Measurements from ENCODE around the gene ORAI3. TPM values are rescaled to one million over a fixed set of nuclear protein-coding genes. Genes with fewer than 3 reads are reported as not detected.
A peak's percentile ranks its signal among the peaks of the same experiment; 100 is the strongest.

The ORAI3 gene
- total RNA-seq, 1 donor from 2014 or later: 51.4 TPM

DNA sequence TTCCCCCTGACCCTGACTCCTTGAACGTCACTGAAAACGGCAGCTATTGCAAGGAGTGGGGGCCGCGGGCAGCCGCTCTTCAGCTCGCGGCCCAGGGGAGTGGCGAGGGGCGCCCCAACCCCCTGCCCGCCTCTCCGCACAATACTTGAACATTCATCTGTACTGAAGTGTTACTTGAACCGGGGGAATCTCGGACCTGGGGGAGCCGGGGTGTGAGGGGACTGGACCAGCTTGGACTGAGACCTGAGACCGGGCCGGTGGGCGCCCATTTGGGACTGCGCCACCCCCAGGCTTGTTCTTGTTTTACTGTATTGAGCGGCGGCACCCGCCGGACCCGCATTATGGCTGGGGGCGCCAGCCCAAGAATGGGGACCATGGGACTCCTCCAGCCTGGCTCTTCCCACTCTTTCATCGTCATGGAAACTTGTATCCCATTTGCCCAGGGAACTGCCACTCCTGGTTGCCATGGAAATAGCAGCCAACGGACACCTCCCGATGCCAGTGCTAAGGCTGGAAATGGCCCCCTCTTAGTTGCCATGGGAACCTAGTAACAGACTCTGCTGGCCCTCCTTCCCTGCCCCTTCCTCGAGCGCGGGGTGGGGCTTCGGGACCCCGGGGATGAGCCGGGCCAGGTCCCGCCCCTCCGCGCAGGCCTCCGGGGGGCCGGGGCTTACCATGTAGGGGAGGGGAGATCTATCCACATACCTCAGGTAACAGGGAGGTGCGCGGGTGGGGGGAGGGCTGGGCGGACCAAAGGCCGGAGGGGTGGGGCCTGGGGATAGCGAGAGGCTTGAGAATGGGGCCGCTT lies 805 bp upstream of the ORAI3 start:
- peak; percentile 98 for DNase-seq (ENCODE audit: low read depth)

DNA sequence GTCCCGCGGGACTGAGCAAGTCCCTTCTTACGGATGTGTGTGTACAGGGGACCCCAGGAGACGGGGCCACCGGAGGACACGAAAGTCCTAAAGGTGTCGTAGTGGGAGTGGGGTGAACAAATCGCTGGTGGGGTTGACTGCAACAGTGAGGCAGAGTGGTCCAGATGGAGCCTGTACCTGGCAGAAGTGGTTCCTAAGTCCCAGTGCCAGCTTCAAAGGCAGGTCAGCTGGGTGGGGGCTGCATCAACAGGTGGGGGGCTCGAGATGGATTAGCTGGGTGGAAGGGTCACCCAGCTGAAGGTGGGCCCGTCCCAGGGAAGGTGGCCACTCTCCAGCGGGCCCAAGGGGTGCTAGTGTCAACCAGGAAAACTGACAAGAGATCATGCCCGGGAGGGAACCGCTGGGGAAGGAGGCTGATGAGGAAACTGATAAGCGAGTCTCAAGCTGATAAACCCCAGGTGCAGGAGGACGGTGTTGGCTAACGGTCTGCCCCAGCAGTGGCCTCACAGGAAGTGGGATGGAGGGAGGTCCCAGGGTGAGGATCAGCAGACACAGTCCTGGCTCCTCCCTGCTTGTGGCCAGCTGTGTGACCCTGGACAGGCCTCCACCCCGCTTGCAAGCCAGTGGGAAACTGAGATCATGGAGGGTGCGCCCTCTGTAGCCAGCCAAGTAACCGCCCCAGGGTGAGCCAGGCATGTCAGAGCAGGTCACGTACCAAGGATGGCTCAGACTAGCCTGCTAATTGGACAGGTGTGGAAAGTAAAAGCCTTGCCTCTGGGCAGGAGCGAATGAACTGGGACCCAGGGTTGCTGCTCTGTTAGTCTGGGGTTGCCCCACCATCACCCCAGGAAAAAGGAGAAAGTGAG lies 1.0 kb downstream of the ORAI3 start:
- peak; percentile 91 for DNase-seq (ENCODE audit: low read depth)

DNA sequence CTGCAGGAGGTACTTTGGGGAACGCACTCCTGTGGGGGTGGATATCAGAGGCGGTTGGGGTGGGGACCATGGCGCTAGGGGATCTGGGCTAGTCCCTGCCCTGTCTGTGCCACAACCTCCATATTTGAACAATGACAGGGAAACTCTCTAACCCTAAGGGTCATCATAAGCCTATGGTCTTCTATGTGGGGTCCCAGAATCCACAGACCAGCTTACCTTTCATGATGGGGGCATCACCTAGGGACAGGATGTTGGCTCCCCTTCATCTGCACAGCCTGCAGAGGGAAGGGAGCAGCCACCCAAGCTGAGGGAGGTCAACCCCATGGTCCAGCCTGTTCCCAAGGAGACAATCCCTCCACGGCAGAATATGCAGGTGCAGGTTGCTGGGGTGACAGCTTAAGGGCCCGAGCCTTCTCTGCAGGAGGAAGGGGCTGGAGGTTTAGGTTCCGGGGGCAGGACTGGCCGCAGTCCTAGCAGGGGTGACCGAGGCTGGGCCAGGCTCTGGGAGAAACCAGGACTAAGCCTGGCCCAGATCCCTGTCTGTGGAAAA lies 1.7 kb downstream of the ORAI3 start:
- DNase-seq (ENCODE audit: low read depth): no peak

DNA sequence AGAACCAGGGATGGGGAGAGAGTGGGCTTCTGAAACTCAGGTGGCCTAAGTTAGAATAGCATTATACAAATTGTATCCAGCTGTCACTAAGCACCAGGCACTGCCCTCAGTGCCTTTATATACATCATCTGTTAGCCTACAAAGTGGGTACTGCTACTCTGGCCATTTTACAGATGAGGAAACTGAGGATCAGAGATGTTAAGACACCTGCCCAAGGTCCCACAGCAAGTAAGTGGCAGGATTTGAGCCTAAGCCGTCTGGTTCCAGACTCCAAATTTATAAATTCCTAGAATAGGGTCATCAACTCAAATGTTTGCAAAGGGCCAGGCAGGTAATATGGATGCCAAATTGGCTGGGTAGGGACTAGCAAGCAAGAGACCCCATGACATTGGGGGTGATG lies 2.3 kb downstream of the ORAI3 start:
- DNase-seq (ENCODE audit: low read depth): no peak

DNA sequence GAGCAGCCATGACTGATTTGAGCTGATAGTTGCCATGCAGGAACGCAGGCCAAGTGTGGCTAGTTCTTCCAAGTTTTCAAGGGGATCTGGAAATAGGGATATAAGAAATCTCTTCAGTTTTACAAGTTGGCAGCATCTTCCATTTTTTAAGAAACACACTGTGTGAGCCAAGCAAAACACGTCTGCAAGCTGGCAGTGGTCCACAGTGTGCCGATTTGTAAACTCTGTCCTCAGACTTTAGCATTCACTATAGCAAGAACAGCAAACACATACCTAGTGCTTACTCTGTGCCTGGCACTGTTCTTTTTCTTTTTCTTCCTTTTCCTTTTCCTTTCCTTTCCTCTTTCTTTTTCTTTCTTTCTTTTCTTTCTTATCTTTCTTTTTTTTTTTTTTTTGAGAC lies 2.9 kb downstream of the ORAI3 start:
- DNase-seq (ENCODE audit: low read depth): no peak

DNA sequence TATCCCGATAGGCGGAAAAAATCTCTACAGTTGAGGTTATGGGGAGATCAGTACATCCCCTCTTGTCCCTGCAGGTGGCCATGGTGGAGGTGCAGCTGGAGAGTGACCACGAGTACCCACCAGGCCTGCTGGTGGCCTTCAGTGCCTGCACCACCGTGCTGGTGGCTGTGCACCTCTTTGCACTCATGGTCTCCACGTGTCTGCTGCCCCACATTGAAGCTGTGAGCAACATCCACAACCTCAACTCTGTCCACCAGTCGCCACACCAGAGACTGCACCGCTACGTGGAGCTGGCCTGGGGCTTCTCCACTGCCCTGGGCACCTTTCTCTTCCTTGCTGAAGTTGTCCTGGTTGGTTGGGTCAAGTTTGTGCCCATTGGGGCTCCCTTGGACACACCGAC lies 4.2 kb downstream of the ORAI3 start:
- DNase-seq (ENCODE audit: low read depth): no peak

DNA sequence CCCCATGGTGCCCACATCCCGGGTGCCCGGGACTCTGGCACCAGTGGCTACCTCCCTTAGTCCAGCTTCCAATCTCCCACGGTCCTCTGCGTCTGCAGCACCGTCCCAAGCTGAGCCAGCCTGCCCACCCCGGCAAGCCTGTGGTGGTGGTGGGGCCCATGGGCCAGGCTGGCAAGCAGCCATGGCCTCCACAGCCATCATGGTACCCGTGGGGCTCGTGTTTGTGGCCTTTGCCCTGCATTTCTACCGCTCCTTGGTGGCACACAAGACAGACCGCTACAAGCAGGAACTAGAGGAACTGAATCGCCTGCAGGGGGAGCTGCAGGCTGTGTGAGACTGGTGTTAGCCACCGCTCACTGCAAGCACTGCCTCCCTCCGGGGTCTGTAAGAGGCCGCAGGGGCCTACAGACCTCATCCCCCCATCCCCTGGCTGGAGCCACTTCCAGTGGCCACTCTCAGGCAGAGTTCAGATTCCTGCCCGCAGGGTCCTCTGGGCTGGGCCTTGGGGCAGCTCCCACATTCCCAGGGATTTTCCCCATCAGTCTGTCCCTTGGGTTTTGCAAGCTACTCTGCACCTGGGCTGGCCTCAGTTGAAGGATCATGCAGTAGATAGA lies 4.8 kb downstream of the ORAI3 start:
- peak; percentile 58 for DNase-seq (ENCODE audit: low read depth)

DNA sequence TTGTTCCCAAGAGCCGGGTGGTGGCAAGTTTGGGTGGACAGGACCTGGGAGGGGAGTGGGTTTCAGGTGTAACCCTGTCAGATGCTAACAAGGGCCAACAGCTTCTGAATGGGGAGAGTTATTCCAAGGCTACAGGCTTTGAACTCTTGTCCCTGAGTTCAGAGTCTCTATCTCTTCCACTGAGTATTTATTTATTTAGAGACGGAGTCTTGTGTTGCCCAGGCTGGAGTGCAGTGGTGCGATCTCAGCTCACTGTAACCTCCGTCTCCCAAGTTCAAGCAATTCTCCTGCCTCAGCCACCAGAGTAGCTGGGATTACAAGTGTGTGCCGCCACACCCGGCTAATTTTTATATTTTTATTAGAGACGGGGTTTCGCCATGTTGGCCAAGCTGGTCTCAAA lies 6.1 kb downstream of the ORAI3 start:
- no peak for DNase-seq (ENCODE audit: low read depth)

DNA sequence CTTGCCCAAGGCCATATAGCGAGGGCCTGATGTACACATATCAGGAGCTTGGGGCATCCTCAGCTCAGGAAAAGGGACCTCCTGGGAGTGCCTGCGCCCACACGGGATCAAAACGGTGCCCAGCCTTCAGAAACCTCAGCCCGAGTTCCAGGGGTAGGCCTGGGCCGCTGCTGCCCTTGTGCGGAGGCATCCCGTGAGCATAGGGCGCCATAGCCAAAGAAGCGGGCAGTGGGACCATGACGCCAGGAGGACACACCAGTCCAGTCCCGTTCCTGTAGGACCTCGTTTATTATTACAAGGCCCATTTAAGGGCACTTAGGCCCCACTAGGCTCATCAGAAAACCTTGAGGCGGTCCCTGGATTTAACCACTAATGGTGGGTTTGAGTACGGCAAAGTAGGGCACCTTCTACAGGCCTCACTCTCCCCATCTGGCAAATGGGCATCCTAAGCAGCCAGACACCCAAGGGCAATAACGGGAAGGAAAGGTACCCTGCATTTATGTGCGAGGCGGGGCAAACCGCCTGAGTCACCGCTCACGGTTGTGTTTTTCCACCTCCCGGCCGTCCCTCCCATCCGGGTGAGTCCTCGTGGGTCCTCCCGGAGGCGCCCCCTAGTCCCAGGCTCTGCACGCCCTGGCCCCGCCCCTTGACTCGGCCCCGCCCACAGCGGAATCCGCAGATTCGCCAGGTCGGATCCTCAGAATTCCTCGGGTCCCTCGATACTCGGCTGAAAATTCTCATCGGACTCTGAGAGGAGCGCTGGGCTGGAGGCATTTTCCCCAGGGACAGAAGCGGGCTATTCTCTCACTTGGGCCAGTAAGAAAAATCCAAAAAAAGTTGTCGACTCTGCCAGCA lies 8.0 kb downstream of the ORAI3 start:
- peak; percentile 80 for DNase-seq (ENCODE audit: low read depth)

DNA sequence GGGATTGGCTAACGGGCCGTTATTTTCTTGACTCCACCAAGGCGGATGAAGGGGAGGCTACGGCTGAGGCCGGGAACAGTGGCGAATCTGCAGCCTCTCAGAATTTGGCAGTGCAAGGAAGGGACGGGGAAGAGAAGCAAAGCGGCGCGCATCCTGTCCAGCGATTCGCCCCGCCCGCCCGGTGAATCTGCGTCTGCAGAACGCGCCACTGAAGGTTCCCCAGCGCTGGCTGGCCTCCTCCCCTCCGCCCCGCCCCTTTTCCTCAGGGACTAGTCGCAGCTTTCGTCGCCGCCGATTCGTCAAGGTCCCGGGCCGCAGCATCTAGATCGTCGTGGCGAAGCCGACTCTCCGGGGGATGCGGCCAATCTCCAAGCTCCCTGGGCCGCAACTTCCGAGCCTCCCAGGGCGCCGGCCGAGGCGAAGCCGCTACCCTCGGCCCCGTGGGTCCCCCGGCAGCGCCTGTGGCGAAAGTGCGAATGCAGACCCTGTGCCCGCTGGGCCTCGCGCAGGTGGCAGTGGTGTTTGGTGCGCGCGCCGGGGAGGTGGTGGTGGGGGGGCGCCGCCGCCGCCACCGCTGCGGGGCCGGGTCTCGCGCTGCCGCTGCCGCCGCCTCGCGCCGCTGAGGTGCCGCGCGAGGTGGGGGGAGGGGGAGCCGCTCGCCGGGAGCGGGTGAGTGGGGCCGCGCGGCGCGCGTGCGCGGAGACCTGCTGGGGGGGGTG lies 8.7 kb downstream of the ORAI3 start, which contains the start of gene SETD1A:
TSS of gene SETD1A (plus strand) at position 299 of the 719 bp plus-strand sequence. CDS start 978 bp downstream, outside the sequence.
- DNase-seq (ENCODE audit: low read depth): peak; percentile 73

DNA sequence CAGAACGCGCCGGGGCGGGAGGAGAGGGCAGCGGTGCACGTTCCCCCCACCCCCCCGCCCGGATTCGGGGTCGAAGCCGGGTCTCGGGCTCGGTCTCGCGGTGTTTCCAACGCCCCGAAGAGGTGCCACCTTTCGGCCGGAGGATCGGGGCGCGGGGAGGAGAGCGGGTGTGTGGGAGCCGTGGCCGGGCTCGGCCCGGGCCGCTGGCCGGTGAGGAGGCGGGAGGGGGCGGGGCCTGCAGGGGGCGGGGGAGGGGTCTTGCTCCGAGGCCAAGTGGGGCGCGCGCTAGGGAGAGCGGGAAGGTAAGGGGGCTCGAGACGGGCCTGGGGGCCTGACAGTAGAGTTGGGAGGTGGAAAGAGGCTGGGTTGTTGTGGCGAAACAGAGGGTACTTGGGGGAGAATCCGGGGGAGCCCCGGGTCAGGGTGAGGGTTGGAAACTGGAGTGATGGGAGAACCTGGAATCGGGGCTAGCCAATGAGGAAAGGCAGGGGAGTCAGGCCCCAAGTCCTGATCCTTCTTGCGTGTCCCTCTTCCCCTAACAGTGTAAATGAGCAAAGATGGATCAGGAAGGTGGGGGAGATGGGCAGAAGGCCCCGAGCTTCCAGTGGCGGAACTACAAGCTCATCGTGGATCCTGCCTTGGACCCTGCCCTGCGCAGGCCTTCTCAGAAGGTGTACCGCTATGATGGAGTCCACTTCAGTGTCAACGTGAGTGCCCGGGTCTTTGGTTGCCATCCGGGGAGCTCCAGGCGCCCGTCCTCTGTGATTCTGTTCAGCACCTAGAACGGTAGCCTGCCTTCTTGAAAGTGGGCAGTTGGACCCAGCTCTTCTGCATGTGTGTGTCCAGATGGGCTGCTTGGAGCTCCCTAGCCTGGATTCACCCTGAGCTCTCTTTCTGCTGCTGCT lies 9.6 kb downstream of the ORAI3 start:
- peak; percentile 8 for DNase-seq (ENCODE audit: low read depth)

DNA sequence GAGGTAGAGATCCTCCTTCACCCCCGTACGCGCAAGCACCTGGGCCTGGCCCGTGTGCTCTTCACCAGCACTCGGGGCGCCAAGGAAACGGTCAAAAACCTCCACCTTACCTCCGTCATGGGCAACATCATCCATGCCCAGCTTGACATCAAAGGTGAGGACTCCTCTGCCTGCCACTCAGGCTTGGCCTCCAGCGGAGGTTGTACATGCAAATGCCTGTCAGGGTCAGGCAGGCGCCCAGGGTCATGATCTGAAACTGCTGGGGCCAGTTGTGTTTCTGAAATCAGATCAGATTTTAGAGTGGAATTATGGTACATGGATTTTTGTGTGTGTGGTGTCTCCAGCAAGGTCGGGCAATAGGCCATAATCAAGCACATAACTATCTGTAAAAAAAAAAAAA lies 12.5 kb downstream of the ORAI3 start:
- no peak for DNase-seq (ENCODE audit: low read depth)

DNA sequence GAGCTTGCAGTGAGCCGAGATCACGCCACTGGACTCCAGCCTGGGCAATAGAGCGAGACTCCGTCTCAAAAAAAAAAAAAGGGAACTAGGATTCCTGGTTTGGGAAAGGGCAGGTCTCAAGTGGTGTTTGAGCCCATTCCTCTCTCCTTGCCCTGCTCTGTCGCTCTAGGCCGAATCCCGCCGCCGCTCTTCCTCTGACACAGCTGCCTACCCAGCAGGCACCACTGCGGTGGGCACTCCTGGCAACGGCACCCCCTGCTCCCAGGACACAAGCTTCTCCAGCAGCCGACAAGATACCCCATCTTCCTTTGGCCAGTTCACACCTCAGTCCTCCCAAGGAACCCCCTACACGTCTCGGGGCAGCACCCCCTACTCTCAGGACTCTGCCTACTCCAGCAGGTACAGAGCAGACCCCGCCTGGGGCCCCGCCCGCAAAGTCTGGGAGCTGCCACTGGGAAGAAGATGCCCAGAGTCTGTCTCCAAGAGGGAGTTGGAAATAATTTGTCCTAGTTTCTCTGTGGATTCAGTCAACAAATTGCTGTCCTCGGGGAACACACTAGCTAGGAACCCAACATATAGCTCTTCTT lies 15.2 kb downstream of the ORAI3 start:
- DNase-seq (ENCODE audit: low read depth): no peak

DNA sequence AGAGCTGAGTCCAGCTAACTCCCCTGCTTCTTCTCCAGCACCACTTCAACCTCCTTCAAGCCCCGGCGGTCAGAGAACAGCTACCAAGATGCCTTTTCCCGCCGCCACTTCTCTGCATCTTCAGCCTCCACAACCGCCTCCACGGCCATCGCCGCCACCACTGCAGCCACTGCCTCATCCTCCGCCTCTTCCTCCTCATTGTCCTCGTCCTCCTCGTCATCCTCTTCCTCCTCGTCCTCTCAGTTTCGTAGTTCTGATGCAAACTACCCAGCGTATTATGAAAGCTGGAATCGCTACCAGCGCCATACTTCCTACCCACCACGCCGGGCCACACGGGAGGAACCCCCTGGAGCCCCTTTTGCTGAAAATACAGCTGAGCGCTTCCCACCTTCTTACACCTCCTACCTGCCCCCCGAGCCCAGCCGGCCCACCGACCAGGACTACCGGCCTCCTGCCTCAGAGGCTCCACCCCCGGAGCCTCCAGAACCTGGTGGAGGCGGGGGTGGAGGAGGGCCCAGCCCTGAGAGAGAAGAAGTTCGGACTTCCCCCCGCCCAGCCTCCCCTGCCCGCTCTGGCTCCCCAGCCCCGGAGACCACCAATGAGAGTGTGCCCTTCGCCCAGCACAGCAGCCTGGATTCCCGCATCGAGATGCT lies 15.8 kb downstream of the ORAI3 start:
- no peak for DNase-seq (ENCODE audit: low read depth)

DNA sequence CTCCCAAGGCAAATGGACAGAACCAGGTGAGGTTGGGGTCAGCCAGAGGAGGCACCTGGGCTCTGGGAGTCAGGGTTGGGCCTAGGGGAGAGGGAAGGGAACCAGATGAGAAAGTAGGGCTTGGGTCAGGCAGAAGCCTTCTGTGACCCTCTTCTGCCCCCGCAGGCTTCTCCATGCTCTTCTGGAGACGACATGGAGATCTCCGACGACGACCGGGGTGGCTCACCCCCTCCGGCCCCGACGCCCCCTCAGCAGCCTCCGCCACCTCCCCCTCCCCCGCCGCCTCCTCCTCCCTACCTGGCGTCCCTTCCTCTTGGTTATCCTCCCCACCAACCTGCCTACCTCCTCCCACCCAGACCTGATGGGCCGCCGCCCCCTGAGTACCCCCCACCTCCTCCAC lies 16.6 kb downstream of the ORAI3 start:
- DNase-seq (ENCODE audit: low read depth): no peak

DNA sequence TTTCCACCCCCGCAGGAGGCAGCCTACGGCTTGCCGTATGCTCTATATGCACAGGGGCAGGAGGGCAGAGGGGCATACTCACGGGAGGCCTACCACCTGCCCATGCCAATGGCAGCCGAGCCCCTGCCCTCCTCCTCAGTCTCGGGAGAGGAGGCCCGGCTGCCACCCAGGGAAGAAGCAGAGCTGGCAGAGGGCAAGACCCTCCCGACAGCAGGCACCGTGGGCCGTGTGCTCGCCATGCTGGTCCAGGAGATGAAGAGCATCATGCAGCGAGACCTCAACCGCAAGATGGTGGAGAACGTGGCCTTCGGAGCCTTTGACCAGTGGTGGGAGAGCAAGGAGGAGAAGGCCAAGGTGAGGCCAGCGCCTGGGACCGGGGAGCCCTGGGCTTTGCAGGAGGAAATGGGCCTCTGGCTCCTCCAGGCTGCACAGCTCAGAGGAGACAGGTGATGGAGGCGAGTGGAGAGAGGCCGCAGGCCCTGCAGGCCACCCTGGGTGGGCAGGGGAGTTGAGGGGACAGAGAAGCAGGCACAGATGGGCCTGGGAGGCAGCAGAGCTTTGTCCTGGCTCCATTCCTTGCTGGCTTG lies 17.3 kb downstream of the ORAI3 start:
- DNase-seq (ENCODE audit: low read depth): no peak

DNA sequence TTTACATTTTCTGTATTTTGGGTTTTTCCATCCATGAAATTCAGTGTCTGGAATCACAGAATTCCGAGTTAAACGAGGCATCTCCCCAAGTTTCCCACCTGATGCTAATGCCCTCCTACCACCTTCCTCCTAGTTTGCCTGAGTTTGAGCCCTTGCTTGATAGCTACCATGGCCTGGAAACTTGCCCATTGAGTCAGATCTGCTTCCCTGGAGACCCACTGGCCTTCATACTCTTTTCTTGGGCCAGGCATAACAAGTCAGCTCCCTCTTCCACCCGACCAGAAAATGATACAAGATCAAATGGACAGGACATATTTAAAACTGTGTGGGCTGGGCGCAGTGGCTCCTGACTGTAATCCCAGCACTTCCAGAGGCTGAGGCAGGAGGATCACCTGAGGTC lies 18.9 kb downstream of the ORAI3 start:
- DNase-seq (ENCODE audit: low read depth): no peak

DNA sequence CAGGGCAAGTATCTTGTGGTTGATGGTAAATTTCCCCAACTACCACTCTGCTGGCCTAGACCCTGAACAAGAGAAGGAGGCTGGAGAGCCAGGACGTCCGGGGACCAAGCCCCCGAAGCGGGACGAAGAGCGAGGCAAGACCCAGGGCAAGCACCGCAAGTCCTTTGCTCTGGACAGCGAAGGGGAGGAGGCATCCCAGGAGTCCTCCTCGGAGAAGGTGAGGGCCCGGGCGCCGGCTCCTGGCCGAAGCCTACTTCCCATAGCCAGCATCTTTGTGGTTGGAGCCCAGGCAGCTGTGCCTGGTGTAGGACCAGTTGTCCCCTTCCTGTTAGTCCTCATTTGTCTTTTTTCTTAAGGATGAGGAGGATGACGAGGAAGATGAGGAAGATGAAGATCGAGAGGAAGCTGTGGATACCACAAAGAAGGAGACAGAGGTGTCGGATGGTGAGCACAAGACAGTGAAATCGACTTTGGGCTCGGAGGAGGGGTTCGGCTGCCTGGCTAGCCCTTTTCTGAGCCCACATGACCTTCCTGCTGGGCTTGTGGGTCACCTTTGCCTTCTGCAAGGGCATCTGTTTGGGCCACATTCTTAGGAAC lies 20.5 kb downstream of the ORAI3 start:
- DNase-seq (ENCODE audit: low read depth): no peak

Data from renal cortical epithelial cell (primary cell).